Measurements from ENCODE around the gene MRGPRG.
"Not testable (repeated sequence)": the region's sequence is repeated elsewhere in the genome, so short reads cannot be mapped to it uniquely, and the experiment has no call there.

The MRGPRG gene

GRCh38 chr11:3176487-3176886 is 42.1 kb downstream of the MRGPRG start:
- no peak for DNase-seq (ENCODE audit: low read depth in 2 of 2)

- no peak for DNase-seq (ENCODE audit: low read depth in 2 of 2)
Measured at GRCh38 chr11:3175194-3175593, 43.4 kb downstream of the MRGPRG start.

GRCh38 chr11:3174387-3174786 is 44.2 kb downstream of the MRGPRG start:
- no peak for DNase-seq (ENCODE audit: low read depth in 2 of 2)

GRCh38 chr11:3173795-3174194 is 44.8 kb downstream of the MRGPRG start:
- no peak for DNase-seq (ENCODE audit: low read depth in 2 of 2)

GRCh38 chr11:3171931-3172560 is 46.6 kb downstream of the MRGPRG start:
- no peak for DNase-seq (ENCODE audit: low read depth in 2 of 2)

GRCh38 chr11:3170756-3171650 is 47.6 kb downstream of the MRGPRG start:
- no peak for DNase-seq (ENCODE audit: low read depth in 2 of 2)

- no peak for DNase-seq (ENCODE audit: low read depth in 2 of 2)
Measured at GRCh38 chr11:3170044-3170755, 48.4 kb downstream of the MRGPRG start.

GRCh38 chr11:3169255-3170043 is 49.2 kb downstream of the MRGPRG start:
- no peak for DNase-seq (ENCODE audit: low read depth in 2 of 2)

GRCh38 chr11:3168742-3169254 is 49.8 kb downstream of the MRGPRG start:
- DNase-seq (ENCODE audit: low read depth in 2 of 2): not testable (repeated sequence)

Data from stimulated activated CD8-positive, alpha-beta memory T cell treated with anti-CD3 and anti-CD28 coated beads, Interleukin-15, amount 100 ng/mL, for 4 hours (primary cell).